ENCODE data around the gene CNTNAP2.

The CNTNAP2 gene

DNA sequence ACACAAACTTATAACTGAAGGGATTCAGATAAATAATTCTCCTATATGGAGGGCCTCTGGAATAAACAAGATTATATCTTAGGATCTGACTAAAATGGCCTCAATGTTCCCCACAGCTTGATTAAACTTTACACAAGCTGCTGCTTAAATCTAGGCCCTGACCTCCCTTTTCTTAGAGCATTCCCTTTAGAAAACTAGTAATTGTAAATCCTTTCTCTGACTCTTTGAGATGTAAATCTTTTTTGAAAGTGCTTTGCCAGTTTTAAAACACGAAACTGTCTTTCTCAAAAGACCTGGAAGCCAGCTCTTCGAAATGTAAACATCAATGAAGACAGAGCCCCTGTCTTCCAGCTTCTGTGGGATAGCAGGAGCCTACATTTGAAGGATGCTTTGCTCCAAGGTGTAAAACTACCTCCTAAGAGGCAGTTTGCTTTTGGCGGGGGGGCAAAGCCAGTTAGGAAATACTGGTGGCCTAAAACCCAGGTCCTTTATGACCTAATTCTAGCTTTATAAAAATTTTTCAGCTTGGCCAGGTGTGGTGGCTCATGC, 758.7 kb downstream of the CNTNAP2 start:
- Histone ChIP-seq H3K79me2 (ENCODE audit: insufficient read depth, low read depth) (no peaks in the 10 kb centered on the region), H3K4me1 (ENCODE audit: low read depth, poor library complexity, severe bottlenecking) (no peaks in the 10 kb centered on the region), H3K27ac (no peak overlapping the region), H3K4me2 (no peak overlapping the region), H2AFZ (ENCODE audit: low read depth) (no peak overlapping the region), H4K20me1 (ENCODE audit: insufficient read depth) (no peaks in the 10 kb centered on the region), H3K36me3 (ENCODE audit: insufficient read depth) (no peaks in the 10 kb centered on the region), H3K9ac (no peak overlapping the region), H3K27me3 (ENCODE audit: insufficient read depth, low read depth) (no peaks in the 10 kb centered on the region), H3K4me3 (IDR thresholded peaks at IDR 0.05; ENCODE audit: insufficient read depth, low read depth, low read length) (no peak overlapping the region)
- TF ChIP-seq, protein P1, sequence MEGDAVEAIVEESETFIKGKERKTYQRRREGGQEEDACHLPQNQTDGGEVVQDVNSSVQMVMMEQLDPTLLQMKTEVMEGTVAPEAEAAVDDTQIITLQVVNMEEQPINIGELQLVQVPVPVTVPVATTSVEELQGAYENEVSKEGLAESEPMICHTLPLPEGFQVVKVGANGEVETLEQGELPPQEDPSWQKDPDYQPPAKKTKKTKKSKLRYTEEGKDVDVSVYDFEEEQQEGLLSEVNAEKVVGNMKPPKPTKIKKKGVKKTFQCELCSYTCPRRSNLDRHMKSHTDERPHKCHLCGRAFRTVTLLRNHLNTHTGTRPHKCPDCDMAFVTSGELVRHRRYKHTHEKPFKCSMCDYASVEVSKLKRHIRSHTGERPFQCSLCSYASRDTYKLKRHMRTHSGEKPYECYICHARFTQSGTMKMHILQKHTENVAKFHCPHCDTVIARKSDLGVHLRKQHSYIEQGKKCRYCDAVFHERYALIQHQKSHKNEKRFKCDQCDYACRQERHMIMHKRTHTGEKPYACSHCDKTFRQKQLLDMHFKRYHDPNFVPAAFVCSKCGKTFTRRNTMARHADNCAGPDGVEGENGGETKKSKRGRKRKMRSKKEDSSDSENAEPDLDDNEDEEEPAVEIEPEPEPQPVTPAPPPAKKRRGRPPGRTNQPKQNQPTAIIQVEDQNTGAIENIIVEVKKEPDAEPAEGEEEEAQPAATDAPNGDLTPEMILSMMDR (conservative IDR thresholded peaks at IDR 0.05; ENCODE audit: low read depth, low read length): no peak

DNA sequence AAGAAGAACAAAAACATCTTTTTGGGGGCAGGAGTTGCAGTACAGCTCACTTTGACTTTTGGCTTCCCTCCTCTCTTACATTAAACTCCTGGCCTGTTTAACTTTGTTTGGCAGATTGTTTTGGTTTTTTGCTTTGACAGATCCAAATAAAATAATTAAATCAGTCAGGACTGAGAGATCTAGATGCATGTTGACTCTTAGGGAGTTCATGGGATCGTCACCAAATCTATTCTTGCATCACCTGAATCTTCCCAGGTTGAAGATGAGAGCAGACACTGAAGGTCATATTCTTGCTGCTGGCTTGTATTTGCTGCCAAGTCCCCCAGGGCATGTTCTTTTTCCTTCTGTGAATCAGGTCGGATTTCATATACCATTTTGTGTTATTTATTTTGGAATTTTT, 759.4 kb downstream of the CNTNAP2 start:
- Histone ChIP-seq H3K4me3 (IDR thresholded peaks at IDR 0.05; ENCODE audit: insufficient read depth, low read depth, low read length) (no peak overlapping the region), H3K36me3 (ENCODE audit: insufficient read depth) (no peaks in the 10 kb centered on the region), H3K27me3 (ENCODE audit: insufficient read depth, low read depth) (no peaks in the 10 kb centered on the region), H3K4me2 (no peak overlapping the region), H3K79me2 (ENCODE audit: insufficient read depth, low read depth) (no peaks in the 10 kb centered on the region), H2AFZ (ENCODE audit: low read depth) (no peak overlapping the region), H3K4me1 (ENCODE audit: low read depth, poor library complexity, severe bottlenecking) (no peaks in the 10 kb centered on the region), H4K20me1 (ENCODE audit: insufficient read depth) (no peaks in the 10 kb centered on the region), H3K9ac (no peak overlapping the region), H3K27ac (no peak overlapping the region)
- TF ChIP-seq, protein P1 (conservative IDR thresholded peaks at IDR 0.05; ENCODE audit: low read depth, low read length): no peak

DNA sequence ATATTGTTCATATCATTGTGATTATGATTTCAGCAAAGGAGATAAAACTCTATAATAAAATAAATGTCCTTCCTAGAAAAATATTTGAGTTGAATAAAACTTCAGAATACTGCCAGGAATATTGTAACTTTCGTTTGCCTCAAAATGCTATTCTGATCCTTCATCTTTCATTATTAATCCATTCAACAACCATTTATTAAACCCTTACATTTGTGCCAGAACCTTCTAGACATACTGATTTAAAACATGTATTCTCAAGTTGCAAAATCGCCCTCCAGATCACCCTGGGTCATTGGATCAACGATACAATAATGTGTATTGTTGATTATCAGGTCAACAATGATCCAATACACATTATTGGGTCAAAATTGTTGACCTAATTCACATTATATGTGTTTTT, 759.8 kb downstream of the CNTNAP2 start:
- TF ChIP-seq, protein P1 (conservative IDR thresholded peaks at IDR 0.05; ENCODE audit: low read depth, low read length): no peak
- H3K4me3 ChIP-seq (IDR thresholded peaks at IDR 0.05; ENCODE audit: insufficient read depth, low read depth, low read length): no peak overlapping the region
- H3K4me1 ChIP-seq (ENCODE audit: low read depth, poor library complexity, severe bottlenecking): no peaks in the 10 kb centered on the region
- no peak overlapping the region for H3K9ac ChIP-seq
- no peak overlapping the region for H2AFZ ChIP-seq (ENCODE audit: low read depth)
- H4K20me1 ChIP-seq (ENCODE audit: insufficient read depth): no peaks in the 10 kb centered on the region
- H3K4me2 ChIP-seq: no peak overlapping the region
- H3K27ac ChIP-seq: no peak overlapping the region
- H3K36me3 ChIP-seq (ENCODE audit: insufficient read depth): no peaks in the 10 kb centered on the region
- H3K79me2 ChIP-seq (ENCODE audit: insufficient read depth, low read depth): no peaks in the 10 kb centered on the region
- no peaks in the 10 kb centered on the region for H3K27me3 ChIP-seq (ENCODE audit: insufficient read depth, low read depth)

DNA sequence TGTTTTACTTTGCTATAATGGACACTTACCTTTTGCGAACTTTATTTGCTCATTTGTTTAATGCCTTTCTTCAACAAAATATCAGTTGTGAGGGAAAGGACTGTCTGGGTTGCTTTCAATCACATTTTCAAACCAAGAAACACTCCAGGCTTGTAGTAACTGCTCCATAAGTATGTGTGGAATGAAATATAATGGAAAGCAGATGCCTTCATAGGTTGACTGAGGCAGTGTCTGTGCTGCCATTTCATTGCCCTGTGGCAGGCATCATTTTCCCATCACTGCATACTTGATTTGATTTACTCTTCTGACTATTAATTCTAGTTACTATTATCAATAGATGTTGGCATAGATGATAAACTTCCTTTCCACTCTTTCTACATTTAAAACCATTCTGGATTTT, 762.3 kb downstream of the CNTNAP2 start:
- no peak overlapping the region for H3K4me2 ChIP-seq
- no peak overlapping the region for H3K27ac ChIP-seq
- no peaks in the 10 kb centered on the region for H3K79me2 ChIP-seq (ENCODE audit: insufficient read depth, low read depth)
- H4K20me1 ChIP-seq (ENCODE audit: insufficient read depth): no peaks in the 10 kb centered on the region
- H3K36me3 ChIP-seq (ENCODE audit: insufficient read depth): no peaks in the 10 kb centered on the region
- H3K9ac ChIP-seq: no peak overlapping the region
- no peak overlapping the region for H2AFZ ChIP-seq (ENCODE audit: low read depth)
- H3K27me3 ChIP-seq (ENCODE audit: insufficient read depth, low read depth): no peaks in the 10 kb centered on the region
- H3K4me1 ChIP-seq (ENCODE audit: low read depth, poor library complexity, severe bottlenecking): no peaks in the 10 kb centered on the region
- H3K4me3 ChIP-seq (IDR thresholded peaks at IDR 0.05; ENCODE audit: insufficient read depth, low read depth, low read length): no peak overlapping the region
- TF ChIP-seq, protein P1 (conservative IDR thresholded peaks at IDR 0.05; ENCODE audit: low read depth, low read length): no peak

Measured in KMS-11 (cell line).